PC-9 (cell line): ENCODE results near the gene GRAMD1C. TPM values are rescaled to one million over a fixed set of nuclear protein-coding genes. Genes with fewer than 3 reads are reported as not detected.

Source experiments
- BruUV-seq: library from RNA; stranded (reverse); fragments of 400-500 nt; replicated peaks from 2 replicates; lab custom pipeline; 2021; lab: Mats Ljungman, UMichigan
- CTCF ChIA-PET: fragments of 300-600 bp; sonication (Branson Sonifier 250); formaldehyde crosslinking; loops from one replicate; lab custom pipeline; 2022; ENCODE audit warnings: antibody characterized with exemption; lab: Charles Lee
- POLR2A ChIA-PET: fragments of 300-600 bp; sonication (Branson Sonifier 250); formaldehyde crosslinking; loops from one replicate; lab custom pipeline; 2022; ENCODE audit warnings: antibody characterized with exemption; ENCODE audit not compliant: unreplicated experiment; lab: Charles Lee
- DNase-seq, 2 experiments: peaks; one replicate each; pipeline versions ENCODE4 v3.0.0 to v3.0.0-alpha.2; 2015 to 2022; ENCODE audit warnings: mixed read lengths in 1 of 2
- H2AFZ ChIP-seq: fragments of 200-600 bp; sonication (generic); 2 replicates; pipeline ENCODE4 v1.8.1; 2017; ENCODE audit warnings: antibody characterized with exemption
- H3F3A ChIP-seq: fragments of 200-600 bp; sonication (generic); 2 replicates; pipeline ENCODE4 v1.8.1; 2017; ENCODE audit warnings: antibody characterized with exemption, mild to moderate bottlenecking, low read depth; ENCODE audit not compliant: insufficient read depth
- H3K27ac ChIP-seq: fragments of 200-600 bp; sonication (generic); 2 replicates; pipeline ENCODE4 v1.6.1; 2016; ENCODE audit warnings: mixed run types
- H3K27me3 ChIP-seq: fragments of 200-600 bp; sonication (generic); 2 replicates; pipeline ENCODE4 v1.6.1; 2016; ENCODE audit warnings: low read depth, mixed run types; ENCODE audit not compliant: insufficient read depth
- H3K36me3 ChIP-seq: fragments of 200-600 bp; sonication (generic); 2 replicates; pipeline ENCODE4 v1.6.1; 2016; ENCODE audit warnings: low read depth, mixed run types
- H3K4me1 ChIP-seq: fragments of 200-600 bp; sonication (generic); replicated peaks from 2 replicates; pipeline ENCODE4 v1.6.1; 2016; ENCODE audit warnings: mixed run types; ENCODE audit not compliant: insufficient read depth
- H3K4me2 ChIP-seq: fragments of 200-600 bp; sonication (generic); 2 replicates; pipeline ENCODE4 v1.6.1; 2017; ENCODE audit warnings: mixed run types
- H3K4me3 ChIP-seq: fragments of 200-600 bp; sonication (generic); 2 replicates; pipeline ENCODE4 v1.6.1; 2016; ENCODE audit warnings: mixed run types
- H3K79me2 ChIP-seq: fragments of 200-600 bp; sonication (generic); 2 replicates; pipeline ENCODE4 v1.6.1; 2017; ENCODE audit warnings: low read depth, mixed run types
- H3K9me2 ChIP-seq: fragments of 200-600 bp; sonication (generic); 2 replicates; pipeline ENCODE4 v1.8.1; 2017; ENCODE audit warnings: mild to moderate bottlenecking; ENCODE audit not compliant: insufficient read depth
- H3K9me3 ChIP-seq: fragments of 200-600 bp; sonication (generic); 2 replicates; pipeline ENCODE4 v1.8.1; 2016; ENCODE audit warnings: low read depth; ENCODE audit not compliant: insufficient read depth
- H4K20me1 ChIP-seq: fragments of 200-600 bp; sonication (generic); 2 replicates; pipeline ENCODE4 v1.8.1; 2017; ENCODE audit not compliant: insufficient read depth
- CTCF ChIP-seq: fragments of 200-600 bp; sonication (generic); conservative IDR thresholded peaks from 2 replicates; pipeline ENCODE4 v1.6.1; 2017; ENCODE audit warnings: mixed run types, antibody characterized with exemption, mild to moderate bottlenecking, moderate library complexity
- EZH2 ChIP-seq: fragments of 200-600 bp; sonication (generic); IDR thresholded peaks from 2 replicates; pipeline ENCODE4 v1.8.0; 2017; ENCODE audit warnings: antibody characterized with exemption, low read depth
- intact Hi-C: fragments of 100-400 bp; cut with micrococcal nuclease; formaldehyde crosslinking; loops from one replicate; pipeline ENCODE4 v1.10.0; 2022; ENCODE audit not compliant: unreplicated experiment
- total RNA-seq: library from RNA; stranded (reverse); gene quantifications from 2 replicates; pipeline ENCODE4 v1.2.3, GENCODE V29; 2021

GRAMD1C gene
- total RNA-seq, 1 experiment from 2014 or later, result 14.7 TPM

GRCh38 chr3:113906568-113907140, 68.1 kb downstream of the GRAMD1C start:
- no peak overlapping the region for H3K4me2 ChIP-seq
- POLR2A ChIA-PET, result interaction anchor here (0.6 to 0.7 kb wide), 2 partner anchors 197 to 546 kb away, joined by 8 to 11 read pairs; no protein-coding TSS in a partner anchor
- no peak overlapping the region for H2AFZ ChIP-seq
- TF ChIP-seq CTCF, result no peak
- no peak for TF ChIP-seq EZH2
- no peaks in the 10 kb centered on the region for H3K36me3 ChIP-seq
- no peaks in the 10 kb centered on the region for H3K9me3 ChIP-seq
- no peak overlapping the region for H3K27ac ChIP-seq
- H3K4me3 ChIP-seq, result no peak overlapping the region
- H3F3A ChIP-seq, result no peaks in the 10 kb centered on the region
- no peaks in the 10 kb centered on the region for H3K9me2 ChIP-seq
- H4K20me1 ChIP-seq, result no peaks in the 10 kb centered on the region
- H3K4me1 ChIP-seq, result no peaks in the 10 kb centered on the region
- no peak for DNase-seq
- H3K79me2 ChIP-seq, result no peaks in the 10 kb centered on the region
- intact Hi-C loops, result no loop called here
- CTCF ChIA-PET, result interaction anchor here (0.6 to 0.7 kb wide), 2 partner anchors 62 to 64 kb away, joined by 3 read pairs; no protein-coding TSS in a partner anchor
- no TSS peak for BruUV-seq
- H3K27me3 ChIP-seq, result no peaks in the 10 kb centered on the region

- no peak overlapping the region for H3K4me3 ChIP-seq
- no peak overlapping the region for H2AFZ ChIP-seq
- H3K9me2 ChIP-seq, result no peaks in the 10 kb centered on the region
- BruUV-seq, result no TSS peak
- no peaks in the 10 kb centered on the region for H3K79me2 ChIP-seq
- TF ChIP-seq CTCF (no peak), EZH2 (no peak)
- no peak for DNase-seq
- intact Hi-C loops, result no loop called here
- no peaks in the 10 kb centered on the region for H3K36me3 ChIP-seq
- POLR2A ChIA-PET, result interaction anchor here (0.6 kb wide), 1 partner anchor 156 kb away, joined by 3 read pairs; no protein-coding TSS in a partner anchor
- no peak overlapping the region for H3K27ac ChIP-seq
- CTCF ChIA-PET, result no interaction called here
- no peaks in the 10 kb centered on the region for H3F3A ChIP-seq
- no peak overlapping the region for H3K4me2 ChIP-seq
- no peaks in the 10 kb centered on the region for H3K27me3 ChIP-seq
- no peaks in the 10 kb centered on the region for H4K20me1 ChIP-seq
- no peaks in the 10 kb centered on the region for H3K9me3 ChIP-seq
- H3K4me1 ChIP-seq, result peaks cover 4% of the 10 kb centered on the region; the same call in 1 of the 2 replicates
Observed at GRCh38 chr3:113908133-113908532, 69.5 kb downstream of the GRAMD1C start.

GRCh38 chr3:113910966-113911365, 72.4 kb downstream of the GRAMD1C start:
- H3K9me3 ChIP-seq, result no peaks in the 10 kb centered on the region
- no peaks in the 10 kb centered on the region for H4K20me1 ChIP-seq
- CTCF ChIA-PET, result interaction anchor here (2.7 kb wide), 1 partner anchor 67 kb away, joined by 12 read pairs; no protein-coding TSS in a partner anchor
- BruUV-seq, result no TSS peak
- DNase-seq, result no peak
- intact Hi-C loops, result loop anchor here (5.0 kb wide), 1 partner anchor 859 kb away; no protein-coding TSS in a partner anchor
- H3K79me2 ChIP-seq, result no peaks in the 10 kb centered on the region
- peaks cover 4% of the 10 kb centered on the region; the same call in 1 of the 2 replicates for H3K4me1 ChIP-seq
- no peak overlapping the region for H3K4me2 ChIP-seq
- no peaks in the 10 kb centered on the region for H3K9me2 ChIP-seq
- H3F3A ChIP-seq, result no peaks in the 10 kb centered on the region
- H3K27me3 ChIP-seq, result no peaks in the 10 kb centered on the region
- POLR2A ChIA-PET, result interaction anchor here (0.6 kb wide), 1 partner anchor 76 kb away, joined by 10 read pairs; no protein-coding TSS in a partner anchor
- no peak overlapping the region for H3K27ac ChIP-seq
- H3K36me3 ChIP-seq, result 0 out of 2 replicates have a peak, but pooled peaks cover 4% of the 10 kb centered on the region
- no peak overlapping the region for H2AFZ ChIP-seq
- TF ChIP-seq CTCF (no peak), EZH2 (no peak)
- H3K4me3 ChIP-seq, result no peak overlapping the region
